ENCODE measurements around the gene RAB3GAP1.

Gene RAB3GAP1

DNA sequence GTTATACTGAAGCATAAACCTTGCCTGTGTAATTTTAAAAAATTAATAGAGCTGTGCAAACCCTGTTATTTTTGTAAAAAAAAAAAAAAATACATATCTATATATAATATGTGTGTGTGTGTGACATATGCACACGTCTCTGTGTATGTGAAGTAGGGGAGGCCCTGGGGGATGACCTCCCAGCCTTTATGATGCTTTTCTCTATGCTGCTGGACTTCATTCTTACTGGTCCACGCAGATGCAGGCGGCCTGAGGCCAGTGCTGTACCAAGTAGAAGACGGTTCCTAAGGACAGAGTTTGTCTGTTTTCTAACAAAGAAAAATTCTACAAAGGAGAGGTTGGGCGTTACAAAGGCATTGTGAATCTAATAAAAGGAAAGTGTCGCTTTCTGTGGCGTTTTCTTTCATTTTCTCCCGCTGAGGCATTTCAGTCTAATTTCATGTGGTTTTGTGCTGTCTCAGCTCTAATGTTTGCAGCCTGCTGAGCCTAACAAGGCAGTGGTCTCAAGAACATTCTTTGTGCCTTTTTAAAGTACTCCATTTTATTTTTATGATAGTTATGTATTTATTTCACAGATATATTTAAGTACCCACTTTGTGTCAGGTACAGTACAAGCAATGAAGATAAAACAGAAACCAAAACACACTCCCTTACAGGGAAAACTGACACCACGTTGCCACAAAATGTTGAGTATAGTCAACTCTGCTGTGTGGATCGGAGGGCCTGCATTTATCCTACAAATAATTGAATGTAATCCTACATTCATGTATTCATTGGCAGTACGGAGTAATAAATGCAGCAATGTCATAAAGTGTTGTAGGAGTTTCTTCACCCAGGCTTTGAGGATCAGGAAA is 118.0 kb downstream of the RAB3GAP1 start:
- DNase-seq = no peak

- no peak for DNase-seq
Observed at GRCh38 chr2:135174049-135174809, 122.1 kb downstream of the RAB3GAP1 start.

- DNase-seq = no peak
Observed at GRCh38 chr2:135174810-135175093, 122.7 kb downstream of the RAB3GAP1 start.

DNA sequence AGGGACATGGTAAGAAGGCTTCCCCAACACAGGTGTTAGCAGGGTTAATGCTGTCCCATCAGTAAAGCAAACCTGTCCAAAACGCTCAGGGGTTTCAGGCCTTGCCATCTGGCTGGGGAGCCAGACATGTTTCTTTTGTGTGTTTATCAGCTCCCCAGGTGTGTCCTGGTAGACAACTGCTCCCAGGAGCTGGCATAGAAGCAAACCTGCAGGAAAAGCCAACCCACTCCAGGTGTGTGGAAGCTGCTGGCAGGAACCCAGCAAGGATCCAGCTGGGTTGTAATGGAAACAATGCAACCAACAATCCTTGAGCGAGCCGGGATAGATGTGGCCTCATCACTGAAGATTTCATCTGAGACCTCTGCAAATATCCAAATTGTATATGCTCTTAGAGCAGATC is 123.1 kb downstream of the RAB3GAP1 start:
- DNase-seq = no peak

- DNase-seq = no peak
Observed at GRCh38 chr2:135179689-135180088, 127.6 kb downstream of the RAB3GAP1 start.

- no peak for DNase-seq
Observed at GRCh38 chr2:135182190-135182589, 130.1 kb downstream of the RAB3GAP1 start.

- DNase-seq = no peak
Observed at GRCh38 chr2:135182601-135183000, 130.5 kb downstream of the RAB3GAP1 start.

DNA sequence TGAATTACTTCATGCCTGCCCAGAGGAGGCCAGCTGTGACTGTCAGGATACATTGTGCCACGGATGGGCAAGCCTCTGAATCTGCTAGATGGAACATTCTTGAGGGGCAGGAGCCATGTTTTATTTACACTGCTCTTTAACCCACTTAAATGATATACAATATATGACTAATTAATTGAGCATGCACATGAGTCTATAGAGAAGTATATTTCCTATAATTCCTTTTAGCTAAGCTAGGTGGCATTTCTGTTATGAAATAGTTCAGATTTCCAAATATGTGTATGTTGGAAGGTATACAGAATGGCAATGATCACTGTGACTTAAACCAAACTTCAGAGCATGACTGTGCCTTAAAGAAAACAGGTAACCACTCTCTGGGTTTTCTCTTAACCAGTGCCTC is 131.7 kb downstream of the RAB3GAP1 start:
- no peak for DNase-seq

DNA sequence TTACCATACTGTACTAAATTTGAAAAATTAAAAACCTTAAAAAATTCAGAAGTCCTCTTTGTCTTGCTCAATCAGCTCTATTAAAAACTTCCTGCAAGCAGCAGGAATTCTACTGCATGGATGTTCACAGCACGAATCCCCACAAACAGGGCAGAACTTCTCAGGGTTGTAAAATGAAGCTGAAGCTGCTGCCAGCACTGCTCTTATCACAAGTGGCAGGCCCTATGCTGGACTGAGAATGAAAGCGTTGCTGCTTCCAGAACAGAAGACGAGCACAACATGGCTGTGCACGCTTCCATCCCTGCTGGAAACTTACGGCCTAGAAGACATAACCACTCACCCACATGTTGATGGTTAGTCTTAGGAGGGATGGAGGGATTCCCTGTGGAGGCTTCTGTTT is 134.0 kb downstream of the RAB3GAP1 start:
- no peak for DNase-seq

DNA sequence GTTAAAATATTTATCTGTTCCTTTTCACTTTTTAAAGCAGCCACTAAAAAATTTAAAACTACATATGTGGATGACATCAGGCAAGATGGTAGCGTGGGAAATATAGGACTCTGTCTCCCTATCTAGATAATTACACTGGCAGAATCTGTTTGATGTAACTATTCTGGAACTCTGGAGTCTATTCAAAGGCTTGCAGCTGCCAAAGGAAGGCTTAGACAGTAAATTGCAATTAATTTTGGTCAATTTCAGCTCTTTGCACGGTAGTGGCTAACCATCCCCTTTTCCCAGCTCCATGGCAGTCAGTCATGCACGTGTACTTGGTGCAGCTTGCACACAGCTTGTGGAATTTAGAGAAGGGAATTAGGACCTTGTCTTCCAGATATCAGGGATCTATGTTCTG is 135.2 kb downstream of the RAB3GAP1 start:
- DNase-seq = no peak

DNA sequence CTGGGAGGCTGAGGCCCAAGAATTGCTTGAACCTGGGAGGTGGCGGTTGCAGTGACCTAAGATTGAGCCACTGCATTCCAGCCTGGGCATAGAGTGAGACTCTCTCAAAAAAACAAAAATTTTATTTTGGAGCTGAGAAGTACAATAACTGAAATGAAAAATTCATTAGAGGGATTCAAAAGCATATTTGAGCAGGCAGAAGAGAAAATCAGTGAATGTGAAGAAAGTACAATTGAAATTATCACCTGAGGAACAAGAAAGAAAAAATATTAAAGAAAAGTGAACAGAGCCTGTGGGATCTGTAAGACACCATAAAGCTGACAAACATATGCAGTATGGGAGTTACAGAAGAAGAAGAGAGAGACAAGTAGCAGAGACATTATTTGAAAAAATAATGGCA is 137.1 kb downstream of the RAB3GAP1 start:
- DNase-seq = no peak

DNA sequence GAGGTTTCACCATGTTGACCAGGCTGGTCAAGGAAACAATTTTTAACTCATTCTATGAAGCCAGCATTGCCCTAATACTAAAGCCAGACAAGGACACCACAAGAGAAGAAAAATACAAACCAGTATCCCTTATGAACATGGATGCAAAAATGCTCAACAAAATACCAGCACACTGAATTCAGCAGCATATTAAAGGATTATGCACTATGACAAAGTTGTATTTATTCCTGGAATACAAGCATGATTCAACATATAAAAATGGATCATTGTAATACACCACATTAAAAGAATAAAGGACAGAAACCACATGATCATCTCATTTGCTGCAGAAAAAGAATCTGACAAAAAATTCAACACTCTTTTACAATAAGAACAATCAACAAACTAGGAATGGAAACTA is 138.7 kb downstream of the RAB3GAP1 start:
- DNase-seq = no peak

- DNase-seq = no peak
Observed at GRCh38 chr2:135198481-135198880, 146.4 kb downstream of the RAB3GAP1 start.

- DNase-seq = no peak
Observed at GRCh38 chr2:135202751-135203150, 150.7 kb downstream of the RAB3GAP1 start.

DNA sequence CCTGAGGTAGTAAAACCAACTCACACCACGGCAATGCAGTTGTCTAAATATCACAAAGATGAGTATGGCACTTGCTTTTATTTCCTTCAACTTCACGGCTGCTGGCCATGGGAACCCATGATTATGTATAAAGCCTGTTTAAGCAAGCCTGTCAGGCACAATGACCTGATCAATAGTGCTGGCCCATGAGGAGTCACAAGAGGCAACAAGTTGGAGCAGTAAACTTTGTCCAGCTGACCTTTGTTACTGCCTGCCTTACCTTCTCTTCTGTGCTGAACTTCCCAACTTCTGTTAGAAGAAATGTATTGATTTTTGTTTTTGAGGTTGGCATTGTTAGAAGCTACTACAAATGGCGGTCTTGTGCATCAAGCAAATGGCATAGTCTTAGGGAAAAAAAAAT is 151.9 kb downstream of the RAB3GAP1 start:
- no peak for DNase-seq

DNA sequence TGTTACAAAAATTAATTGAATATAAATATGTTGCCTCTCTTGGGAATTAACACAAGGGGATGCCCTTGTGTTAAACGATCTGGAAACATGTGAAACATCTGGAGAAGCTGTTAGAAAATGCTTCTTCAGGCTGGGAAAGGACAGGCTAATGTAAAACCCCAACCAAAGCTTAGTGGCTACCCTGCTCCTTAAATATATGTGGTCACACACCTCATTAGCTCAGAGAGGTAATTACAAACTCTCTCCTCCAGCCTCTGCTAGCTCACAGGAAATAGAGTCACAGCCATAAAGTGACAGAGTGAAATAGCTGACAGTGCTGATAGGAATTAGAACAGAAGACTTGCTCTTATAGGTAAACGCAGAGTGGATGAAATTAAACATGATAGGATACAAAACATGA is 155.9 kb downstream of the RAB3GAP1 start:
- DNase-seq = no peak

DNA sequence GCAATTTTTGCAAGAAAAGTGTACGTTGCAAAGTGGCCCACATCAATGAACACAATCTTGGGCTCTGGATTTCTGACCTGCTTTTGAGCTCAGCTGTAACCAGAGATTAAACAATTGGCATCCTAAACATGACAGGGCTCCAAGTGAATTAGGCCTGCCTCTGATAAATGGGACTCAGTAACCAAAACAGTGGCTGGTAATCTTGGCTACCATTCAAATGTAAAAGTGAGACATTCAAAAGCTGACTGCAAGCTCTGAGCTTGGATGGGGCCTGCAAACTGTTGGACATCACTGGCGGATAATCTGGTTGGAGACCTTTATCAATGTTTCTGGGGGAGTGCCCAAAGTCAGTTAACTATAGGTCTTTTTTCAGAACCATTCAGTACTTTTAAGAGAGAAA is 160.7 kb downstream of the RAB3GAP1 start:
- no peak for DNase-seq

GRCh38 chr2:135218426-135218825 is 166.3 kb downstream of the RAB3GAP1 start:
- DNase-seq = no peak

- DNase-seq = no peak
Observed at GRCh38 chr2:135219226-135219625, 167.1 kb downstream of the RAB3GAP1 start.

Measured in NCI-H187 treated with DMSO at 0.1 percent for 48 hours (cell line).